Measurements from ENCODE around the gene ZNF30. TPM values are rescaled to one million over a fixed set of nuclear protein-coding genes. Genes with fewer than 3 reads are reported as not detected.
"Not testable (repeated sequence)": the region's sequence is repeated elsewhere in the genome, so short reads cannot be mapped to it uniquely, and the experiment has no call there.

Gene ZNF30
- total and polyA plus RNA-seq, 2 donors (not counting 1 experiment from before 2014, with no cell fraction given) = 3.3 TPM

DNA sequence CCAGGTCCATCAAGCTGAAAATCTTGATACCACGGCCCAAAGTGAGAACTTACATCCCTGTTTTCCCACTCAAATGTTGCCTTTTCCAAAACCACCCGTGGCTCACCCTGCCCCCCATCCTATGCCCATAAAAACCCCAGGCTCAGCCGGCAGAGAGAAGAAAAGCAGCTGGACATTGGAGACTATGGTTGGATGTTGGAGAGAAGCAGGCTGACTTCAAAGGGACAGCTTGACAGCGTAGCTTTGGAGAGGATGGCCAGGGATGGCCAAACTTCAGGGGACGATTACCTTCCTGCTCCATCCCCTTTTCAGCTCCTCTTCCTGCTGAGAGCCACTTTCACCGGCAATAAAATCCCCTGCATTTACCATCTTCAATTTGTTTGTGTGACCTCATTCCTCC lies 40.8 kb downstream of the ZNF30 start:
- no peaks in the 10 kb centered on the region for H3K36me3 ChIP-seq (replicated peaks in 1 of 2; ENCODE audit: control extremely low read depth in 1 of 2, control insufficient read depth in 1 of 2, extremely low read depth in 1 of 2, insufficient read depth in 2 of 2, low read length in 1 of 2)
- H3K27ac ChIP-seq (ENCODE audit: low read length in 2 of 2) = no peak overlapping the region
- ATAC-seq (ENCODE audit: low read depth) = no peak
- H3K9ac ChIP-seq (ENCODE audit: low read length) = no peak overlapping the region
- Mint-ChIP-seq H3K9me3 (ENCODE audit: insufficient read depth) (no peaks in the 10 kb centered on the region), H3K4me3 (no peak overlapping the region), H3K4me1 (peaks cover 12% of the 10 kb centered on the region), H3K27me3 (peaks cover 13% of the 10 kb centered on the region), H3K27ac (no peak overlapping the region)
- H3K4me3 ChIP-seq (ENCODE audit: control extremely low read depth in 1 of 5, extremely low read depth in 1 of 5, insufficient read depth in 1 of 5, low read depth in 2 of 5, low read length in 4 of 5) = no peak overlapping the region
- no peak for DNase-seq
- no peaks in the 10 kb centered on the region for H4K20me1 ChIP-seq (ENCODE audit: control insufficient read depth, insufficient read depth, low read length, poor library complexity, severe bottlenecking)
- ChIA-PET CTCF (interaction anchor here (1.0 to 1.6 kb wide), 4 partner anchors 40 to 77 kb away, joined by 3 to 4 read pairs (median 4); no protein-coding TSS in a partner anchor), POLR2A (no interaction called here)
- no peak for TF ChIP-seq EZH2 (IDR thresholded peaks at IDR 0.05; ENCODE audit: borderline replicate concordance, insufficient read depth, low read depth, low read length, poor library complexity, severe bottlenecking)
- TF ChIP-seq, protein P1, sequence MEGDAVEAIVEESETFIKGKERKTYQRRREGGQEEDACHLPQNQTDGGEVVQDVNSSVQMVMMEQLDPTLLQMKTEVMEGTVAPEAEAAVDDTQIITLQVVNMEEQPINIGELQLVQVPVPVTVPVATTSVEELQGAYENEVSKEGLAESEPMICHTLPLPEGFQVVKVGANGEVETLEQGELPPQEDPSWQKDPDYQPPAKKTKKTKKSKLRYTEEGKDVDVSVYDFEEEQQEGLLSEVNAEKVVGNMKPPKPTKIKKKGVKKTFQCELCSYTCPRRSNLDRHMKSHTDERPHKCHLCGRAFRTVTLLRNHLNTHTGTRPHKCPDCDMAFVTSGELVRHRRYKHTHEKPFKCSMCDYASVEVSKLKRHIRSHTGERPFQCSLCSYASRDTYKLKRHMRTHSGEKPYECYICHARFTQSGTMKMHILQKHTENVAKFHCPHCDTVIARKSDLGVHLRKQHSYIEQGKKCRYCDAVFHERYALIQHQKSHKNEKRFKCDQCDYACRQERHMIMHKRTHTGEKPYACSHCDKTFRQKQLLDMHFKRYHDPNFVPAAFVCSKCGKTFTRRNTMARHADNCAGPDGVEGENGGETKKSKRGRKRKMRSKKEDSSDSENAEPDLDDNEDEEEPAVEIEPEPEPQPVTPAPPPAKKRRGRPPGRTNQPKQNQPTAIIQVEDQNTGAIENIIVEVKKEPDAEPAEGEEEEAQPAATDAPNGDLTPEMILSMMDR (IDR thresholded peaks at IDR 0.05) = no peak
- WGBS (ENCODE audit: insufficient coverage) = 100% methylated on average over 2 of the region's 6 CpGs
- H3K27me3 ChIP-seq (replicated peaks in 1 of 4; ENCODE audit: control extremely low read depth in 1 of 4, control insufficient read depth in 3 of 4, insufficient read depth in 4 of 4, low read length in 3 of 4) = peaks cover 0 to 3% (median 0%) of the 10 kb centered on the region in 4 experiments
- peaks cover 6 to 10% of the 10 kb centered on the region in 2 donors for H3K4me1 ChIP-seq (ENCODE audit: control insufficient read depth in 2 of 2, insufficient read depth in 2 of 2, low read length in 2 of 2)
- H3K79me2 ChIP-seq (ENCODE audit: control insufficient read depth, insufficient read depth, low read length) = peaks cover 14% of the 10 kb centered on the region
- H3K4me2 ChIP-seq (replicated peaks; ENCODE audit: low read depth, low read length, poor library complexity, severe bottlenecking) = no peak overlapping the region
- intact Hi-C loops (cut with micrococcal nuclease) = no loop called here
- no peak overlapping the region for H2AFZ ChIP-seq (ENCODE audit: insufficient read depth, low read depth, low read length, poor library complexity, severe bottlenecking)
- peaks cover 0 to 22% (median 10%) of the 10 kb centered on the region in 3 donors for H3K9me3 ChIP-seq (ENCODE audit: control extremely low read depth in 1 of 3, control insufficient read depth in 2 of 3, insufficient read depth in 1 of 3, low read length in 2 of 3)

GRCh38 chr19:34969721-34970120 lies 43.0 kb downstream of the ZNF30 start:
- no peak for TF ChIP-seq EZH2 (IDR thresholded peaks at IDR 0.05; ENCODE audit: borderline replicate concordance, insufficient read depth, low read depth, low read length, poor library complexity, severe bottlenecking)
- TF ChIP-seq, protein P1 (IDR thresholded peaks at IDR 0.05) = no peak
- ChIA-PET POLR2A (no interaction called here), CTCF (interaction anchor here (5.2 kb wide), 1 partner anchor 43 kb away, joined by 71 read pairs; no protein-coding TSS in a partner anchor)
- H3K4me1 Mint-ChIP-seq = peaks cover 6% of the 10 kb centered on the region
- H2AFZ ChIP-seq (ENCODE audit: insufficient read depth, low read depth, low read length, poor library complexity, severe bottlenecking) = no peak overlapping the region
- peaks cover 13% of the 10 kb centered on the region for H3K27me3 Mint-ChIP-seq
- H3K79me2 ChIP-seq (ENCODE audit: control insufficient read depth, insufficient read depth, low read length) = no peaks in the 10 kb centered on the region
- H3K9me3 ChIP-seq (ENCODE audit: control extremely low read depth in 1 of 3, control insufficient read depth in 2 of 3, insufficient read depth in 1 of 3, low read length in 2 of 3) = peaks cover 0 to 17% (median 10%) of the 10 kb centered on the region in 3 donors
- no peak overlapping the region for H3K27ac ChIP-seq (ENCODE audit: low read length in 2 of 2)
- H3K27ac Mint-ChIP-seq = no peak overlapping the region
- no CpG with 5 or more reads among the region's 6 CpGs for WGBS (ENCODE audit: insufficient coverage)
- ATAC-seq (ENCODE audit: low read depth) = no peak
- H3K36me3 ChIP-seq (replicated peaks in 1 of 2; ENCODE audit: control extremely low read depth in 1 of 2, control insufficient read depth in 1 of 2, extremely low read depth in 1 of 2, insufficient read depth in 2 of 2, low read length in 1 of 2) = no peaks in the 10 kb centered on the region
- no peak overlapping the region for H3K4me3 ChIP-seq (ENCODE audit: control extremely low read depth in 1 of 5, extremely low read depth in 1 of 5, insufficient read depth in 1 of 5, low read depth in 2 of 5, low read length in 4 of 5)
- H4K20me1 ChIP-seq (ENCODE audit: control insufficient read depth, insufficient read depth, low read length, poor library complexity, severe bottlenecking) = no peaks in the 10 kb centered on the region
- H3K4me1 ChIP-seq (ENCODE audit: control insufficient read depth in 2 of 2, insufficient read depth in 2 of 2, low read length in 2 of 2) = peaks cover 0 to 8% of the 10 kb centered on the region in 2 donors
- H3K27me3 ChIP-seq (replicated peaks in 1 of 4; ENCODE audit: control extremely low read depth in 1 of 4, control insufficient read depth in 3 of 4, insufficient read depth in 4 of 4, low read length in 3 of 4) = peaks cover 0 to 3% (median 0%) of the 10 kb centered on the region in 4 experiments
- H3K4me3 Mint-ChIP-seq = no peak overlapping the region
- intact Hi-C loops (cut with micrococcal nuclease) = no loop called here
- H3K9me3 Mint-ChIP-seq (ENCODE audit: insufficient read depth) = no peaks in the 10 kb centered on the region
- H3K4me2 ChIP-seq (replicated peaks; ENCODE audit: low read depth, low read length, poor library complexity, severe bottlenecking) = no peak overlapping the region
- H3K9ac ChIP-seq (ENCODE audit: low read length) = no peak overlapping the region
- no peak for DNase-seq

- 79% methylated on average over 2 of the region's 12 CpGs for WGBS (ENCODE audit: insufficient coverage)
- peaks cover 0 to 17% (median 10%) of the 10 kb centered on the region in 3 donors for H3K9me3 ChIP-seq (ENCODE audit: control extremely low read depth in 1 of 3, control insufficient read depth in 2 of 3, insufficient read depth in 1 of 3, low read length in 2 of 3)
- H3K36me3 ChIP-seq (replicated peaks in 1 of 2; ENCODE audit: control extremely low read depth in 1 of 2, control insufficient read depth in 1 of 2, extremely low read depth in 1 of 2, insufficient read depth in 2 of 2, low read length in 1 of 2); H3K27ac Mint-ChIP-seq; DNase-seq; POLR2A ChIA-PET; intact Hi-C loops (cut with micrococcal nuclease); H3K4me3 ChIP-seq (ENCODE audit: control extremely low read depth in 1 of 5, extremely low read depth in 1 of 5, insufficient read depth in 1 of 5, low read depth in 2 of 5, low read length in 4 of 5); H3K4me3 Mint-ChIP-seq; H3K27me3 ChIP-seq (replicated peaks in 1 of 4; ENCODE audit: control extremely low read depth in 1 of 4, control insufficient read depth in 3 of 4, insufficient read depth in 4 of 4, low read length in 3 of 4); H3K4me1 Mint-ChIP-seq; H4K20me1 ChIP-seq (ENCODE audit: control insufficient read depth, insufficient read depth, low read length, poor library complexity, severe bottlenecking); H2AFZ ChIP-seq (ENCODE audit: insufficient read depth, low read depth, low read length, poor library complexity, severe bottlenecking); H3K4me2 ChIP-seq (replicated peaks; ENCODE audit: low read depth, low read length, poor library complexity, severe bottlenecking); H3K9me3 Mint-ChIP-seq (ENCODE audit: insufficient read depth); H3K27ac ChIP-seq (ENCODE audit: low read length in 2 of 2); H3K79me2 ChIP-seq (ENCODE audit: control insufficient read depth, insufficient read depth, low read length); ATAC-seq (ENCODE audit: low read depth); H3K9ac ChIP-seq (ENCODE audit: low read length); H3K4me1 ChIP-seq (ENCODE audit: control insufficient read depth in 2 of 2, insufficient read depth in 2 of 2, low read length in 2 of 2): not testable (repeated sequence)
- CTCF ChIA-PET = interaction anchor here (5.2 kb wide), 1 partner anchor 42 kb away, joined by 71 read pairs; no protein-coding TSS in a partner anchor
- H3K27me3 Mint-ChIP-seq = peaks cover 13% of the 10 kb centered on the region
Observed at GRCh38 chr19:34970185-34970780, 43.6 kb downstream of the ZNF30 start.

Data from B cell (primary cell).